Testis (tissue), 3 donors: ENCODE measurements around the gene ERC2. TPM values are rescaled to one million over a fixed set of nuclear protein-coding genes. Genes with fewer than 3 reads are reported as not detected.

Experiments
- DNase-seq: peaks from one replicate; pipeline ENCODE4 v3.0.0-alpha.2; 2019
- H3K27ac ChIP-seq, 2 donors: fragments of 200-600 bp; sonication (generic); one replicate each; pipeline ENCODE4 v1.5.1; 2019
- H3K27me3 ChIP-seq: fragments of 200-600 bp; sonication (generic); one replicate; pipeline ENCODE4 v1.5.1; 2019
- H3K36me3 ChIP-seq: fragments of 200-600 bp; sonication (generic); one replicate; pipeline ENCODE4 v1.5.1; 2017; ENCODE audit warnings: low read depth; ENCODE audit errors: missing control alignments
- H3K4me1 ChIP-seq: fragments of 200-600 bp; sonication (generic); one replicate; pipeline ENCODE4 v1.5.1; 2019
- H3K4me3 ChIP-seq, 2 donors: fragments of 200-600 bp; sonication (generic); one replicate each; pipeline ENCODE4 v1.5.1; 2017 to 2019
- H3K9me3 ChIP-seq: fragments of 200-600 bp; sonication (generic); one replicate; pipeline ENCODE4 v1.5.1; 2017
- CTCF ChIP-seq, 3 experiments: fragments of 450-650 bp in 2 of 3; fragments of 200-600 bp in 1 of 3; sonication (generic) in 1 of 3; IDR thresholded peaks; one replicate each; pipeline ENCODE4 v1.5.1; 2016 to 2019; ENCODE audit warnings: antibody characterized with exemption in 3 of 3, mild to moderate bottlenecking in 2 of 3, moderate library complexity in 1 of 3
- POLR2A ChIP-seq: fragments of 450-650 bp; IDR thresholded peaks from one replicate; pipeline ENCODE4 v1.6.1; 2017; ENCODE audit warnings: antibody characterized with exemption, mild to moderate bottlenecking, moderate library complexity
- WGBS, 2 donors: methylation state at CpG; one replicate each; pipeline ENCODE4 v1.1.5; 2018; 5-methylcytosine and 5-hydroxymethylcytosine counted together
- intact Hi-C: fragments of 100-400 bp; cut with DNase I; formaldehyde crosslinking; loops from one replicate; pipeline ENCODE4 v1.15.1; 2023; ENCODE audit warnings: low total_unique reads
- polyA plus RNA-seq: library from polyadenylated mRNA; stranded (reverse); fragments of 350-450 nt; fragmentation: Illumina TruSeq; extraction: RNeasy Lipid Tissue Mini Kit (QIAGEN cat#74804); gene quantifications from one replicate; pipeline ENCODE4 v1.2.3, GENCODE V29; 2014; ENCODE audit warnings: low read depth, low replicate concordance; ENCODE audit not compliant: insufficient read depth
- total RNA-seq, 2 donors: library from RNA; depleted of rRNA; stranded (reverse); fragments of >200 nt; gene quantifications; one replicate each; pipeline ENCODE4 v1.2.3, GENCODE V29; 2016

The ERC2 gene
- total and polyA plus RNA-seq, 3 donors from 2014 or later, result 1.9 to 6.1 (median 5.9) TPM

DNA sequence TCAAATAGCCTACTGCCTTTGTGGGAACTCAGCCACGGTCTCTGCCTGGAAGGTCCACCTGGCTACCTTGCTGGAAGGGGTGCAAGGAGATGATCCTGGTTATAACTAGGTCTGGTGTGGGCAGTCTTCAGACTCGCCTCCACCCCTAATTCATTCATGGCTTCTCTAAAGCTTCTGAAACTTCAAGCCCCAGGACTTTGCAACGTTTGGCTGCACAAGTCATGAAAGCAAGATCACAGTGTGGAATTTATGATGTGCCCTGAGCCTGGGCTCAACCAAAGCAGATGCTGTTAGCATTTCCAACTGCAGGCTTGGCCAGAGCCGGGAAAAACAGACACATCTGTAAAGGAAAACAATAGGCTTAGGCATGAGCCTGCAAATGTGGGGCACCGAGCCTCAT lies 780.7 kb downstream of the ERC2 start:
- Histone ChIP-seq H3K4me3 (no peak overlapping the region), H3K4me1 (no peaks in the 10 kb centered on the region), H3K36me3 (no peaks in the 10 kb centered on the region), H3K27ac (no peak overlapping the region), H3K27me3 (no peaks in the 10 kb centered on the region), H3K9me3 (no peaks in the 10 kb centered on the region)
- WGBS, 2 donors, result 83 to 88% methylated on average over 5 of the region's 5 CpGs
- intact Hi-C loops, result no loop called here
- DNase-seq, result no peak
- TF ChIP-seq CTCF (IDR thresholded peaks at IDR 0.05), result no peak
- no peak for TF ChIP-seq POLR2A

GRCh38 chr3:55686426-55687254 lies 781.6 kb downstream of the ERC2 start:
- no peak overlapping the region for H3K4me3 ChIP-seq
- no peak for DNase-seq
- TF ChIP-seq CTCF (IDR thresholded peaks at IDR 0.05) (no peak), POLR2A (no peak)
- no peaks in the 10 kb centered on the region for H3K4me1 ChIP-seq
- no peaks in the 10 kb centered on the region for H3K9me3 ChIP-seq
- no peaks in the 10 kb centered on the region for H3K27me3 ChIP-seq
- intact Hi-C loops, result no loop called here
- H3K27ac ChIP-seq, result no peak overlapping the region
- no peaks in the 10 kb centered on the region for H3K36me3 ChIP-seq
- 80 to 83% methylated on average over 11 of the region's 11 CpGs for WGBS, 2 donors

DNA sequence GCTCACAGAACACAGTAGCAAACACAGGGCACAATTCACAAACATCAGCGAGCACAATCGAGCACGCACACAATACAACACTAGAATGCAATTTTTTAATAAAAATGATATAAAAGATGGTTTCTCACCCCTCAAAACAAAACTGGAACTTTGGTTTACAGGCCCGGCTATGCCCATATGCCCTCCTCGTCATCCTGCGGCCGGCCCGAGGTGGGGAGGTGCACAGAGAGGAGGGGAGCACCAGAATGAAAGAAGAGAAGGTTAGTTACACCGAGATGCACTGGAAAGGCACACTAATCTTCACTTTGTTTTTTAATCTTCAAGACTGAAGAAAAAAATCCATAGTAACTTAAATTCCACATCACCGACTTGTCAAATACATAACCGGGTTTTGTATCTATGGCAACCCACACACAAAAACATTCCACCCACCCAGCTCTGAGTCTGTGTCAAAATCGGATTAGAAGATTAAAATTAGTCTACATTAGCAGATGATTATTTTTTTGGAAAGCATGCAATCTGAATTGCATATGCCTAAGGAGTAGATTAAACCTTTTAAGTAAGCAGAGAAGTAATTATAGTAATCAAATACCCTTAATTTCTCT lies 784.5 kb downstream of the ERC2 start:
- 91 to 93% methylated on average over 12 of the region's 12 CpGs for WGBS, 2 donors
- no peaks in the 10 kb centered on the region for H3K27me3 ChIP-seq
- no peaks in the 10 kb centered on the region for H3K4me1 ChIP-seq
- H3K36me3 ChIP-seq, result no peaks in the 10 kb centered on the region
- no peaks in the 10 kb centered on the region for H3K9me3 ChIP-seq
- intact Hi-C loops, result no loop called here
- TF ChIP-seq POLR2A, result no peak
- TF ChIP-seq CTCF (IDR thresholded peaks at IDR 0.05), result no peak
- no peak for DNase-seq
- H3K27ac ChIP-seq, result no peak overlapping the region
- no peak overlapping the region for H3K4me3 ChIP-seq

- Histone ChIP-seq H3K36me3 (no peaks in the 10 kb centered on the region), H3K4me3 (no peak overlapping the region), H3K27ac (no peak overlapping the region), H3K9me3 (no peaks in the 10 kb centered on the region), H3K27me3 (no peaks in the 10 kb centered on the region), H3K4me1 (no peaks in the 10 kb centered on the region)
- no peak for DNase-seq
- intact Hi-C loops, result no loop called here
- TF ChIP-seq CTCF (IDR thresholded peaks at IDR 0.05), result no peak
- WGBS, 2 donors, result 94 to 96% methylated on average over 3 of the region's 3 CpGs
These were observed 785.8 kb downstream of the ERC2 start for GRCh38 chr3:55682461-55682860.
